Peyer's patch (tissue), 4 donors: ENCODE measurements around the gene B3GAT1. TPM values are rescaled to one million over a fixed set of nuclear protein-coding genes. Genes with fewer than 3 reads are reported as not detected.

Experiments
- DNase-seq, 3 donors: peaks; one replicate each; pipeline ENCODE4 v3.0.0-alpha.2; 2017 to 2019
- H3K27ac ChIP-seq, 4 donors: fragments of 200-600 bp; sonication (generic); one replicate each; pipeline ENCODE4 v1.5.1; 2016 to 2019
- H3K27me3 ChIP-seq, 2 donors: fragments of 200-600 bp; sonication (generic); one replicate each; pipeline ENCODE4 v1.5.1; 2019
- H3K36me3 ChIP-seq, 3 donors: fragments of 200-600 bp; sonication (generic); one replicate each; pipeline ENCODE4 v1.5.1; 2016 to 2019
- H3K4me1 ChIP-seq, 4 donors: fragments of 200-600 bp; sonication (generic); one replicate each; pipeline ENCODE4 v1.5.1; 2016 to 2019
- H3K4me3 ChIP-seq, 4 donors: fragments of 200-600 bp; sonication (generic); 1 replicate in 3 of 4; 2 replicates in 1 of 4; pipeline ENCODE4 v1.5.1; 2016 to 2019; ENCODE audit warnings: mild to moderate bottlenecking in 1 of 4
- H3K9me3 ChIP-seq, 4 donors: fragments of 200-600 bp; sonication (generic); one replicate each; pipeline ENCODE4 v1.5.1; 2016 to 2019; ENCODE audit warnings: mild to moderate bottlenecking in 1 of 4
- POLR2A ChIP-seq, 2 donors: fragments of 450-650 bp; IDR thresholded peaks; one replicate each; pipeline ENCODE4 v1.5.1; 2017; ENCODE audit warnings: antibody characterized with exemption in 2 of 2, mild to moderate bottlenecking in 2 of 2, moderate library complexity in 2 of 2
- total RNA-seq, 4 donors: library from RNA; depleted of rRNA; stranded (reverse); fragments of >200 nt; gene quantifications; one replicate each; pipeline ENCODE4 v1.1.0, GENCODE V29; 2016
- TF ChIP-seq, protein P1 (sequence below), 6 experiments: fragments of 450-650 bp in 4 of 6; fragments of 200-600 bp in 2 of 6; sonication (generic) in 1 of 6; IDR thresholded peaks; one replicate each; pipeline ENCODE4 v1.5.1; 2017 to 2019; ENCODE audit warnings: antibody characterized with exemption in 6 of 6, mild to moderate bottlenecking in 3 of 6, moderate library complexity in 1 of 6

Gene B3GAT1
- total RNA-seq, 4 donors from 2014 or later, result 0.35 to 3.3 (median 0.54) TPM; not detected in 1

GRCh38 chr11:134432776-134433175, 20.7 kb upstream of the B3GAT1 start:
- Histone ChIP-seq H3K36me3 (no peaks in the 10 kb centered on the region), H3K27ac (no peak overlapping the region), H3K27me3 (no peaks in the 10 kb centered on the region), H3K4me1 (no peaks in the 10 kb centered on the region), H3K9me3 (no peaks in the 10 kb centered on the region), H3K4me3 (no peak overlapping the region)
- DNase-seq, result no peak
- TF ChIP-seq POLR2A (IDR thresholded peaks at IDR 0.05), result no peak
- TF ChIP-seq, protein P1, sequence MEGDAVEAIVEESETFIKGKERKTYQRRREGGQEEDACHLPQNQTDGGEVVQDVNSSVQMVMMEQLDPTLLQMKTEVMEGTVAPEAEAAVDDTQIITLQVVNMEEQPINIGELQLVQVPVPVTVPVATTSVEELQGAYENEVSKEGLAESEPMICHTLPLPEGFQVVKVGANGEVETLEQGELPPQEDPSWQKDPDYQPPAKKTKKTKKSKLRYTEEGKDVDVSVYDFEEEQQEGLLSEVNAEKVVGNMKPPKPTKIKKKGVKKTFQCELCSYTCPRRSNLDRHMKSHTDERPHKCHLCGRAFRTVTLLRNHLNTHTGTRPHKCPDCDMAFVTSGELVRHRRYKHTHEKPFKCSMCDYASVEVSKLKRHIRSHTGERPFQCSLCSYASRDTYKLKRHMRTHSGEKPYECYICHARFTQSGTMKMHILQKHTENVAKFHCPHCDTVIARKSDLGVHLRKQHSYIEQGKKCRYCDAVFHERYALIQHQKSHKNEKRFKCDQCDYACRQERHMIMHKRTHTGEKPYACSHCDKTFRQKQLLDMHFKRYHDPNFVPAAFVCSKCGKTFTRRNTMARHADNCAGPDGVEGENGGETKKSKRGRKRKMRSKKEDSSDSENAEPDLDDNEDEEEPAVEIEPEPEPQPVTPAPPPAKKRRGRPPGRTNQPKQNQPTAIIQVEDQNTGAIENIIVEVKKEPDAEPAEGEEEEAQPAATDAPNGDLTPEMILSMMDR (IDR thresholded peaks at IDR 0.05), result no peak

DNA sequence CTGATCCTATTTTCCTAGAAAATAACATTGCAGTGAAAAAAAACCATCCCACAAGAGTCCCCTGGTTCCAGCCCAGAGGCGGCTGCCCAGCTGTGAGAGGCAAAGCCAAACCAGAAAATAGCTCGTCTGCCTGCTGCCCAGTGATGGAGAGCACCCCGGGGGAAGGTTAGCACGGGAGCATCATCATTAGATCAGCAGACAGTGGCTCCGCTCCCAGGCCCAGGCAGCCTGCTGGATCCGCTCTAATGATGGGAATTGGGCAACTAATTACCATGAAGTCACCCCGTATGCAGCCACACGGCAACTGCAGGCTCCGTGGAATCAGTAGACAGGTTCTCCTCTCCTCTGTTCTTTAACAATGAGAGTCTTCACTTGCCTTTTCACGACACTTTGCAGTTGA, 17.1 kb upstream of the B3GAT1 start:
- Histone ChIP-seq H3K4me3 (no peak overlapping the region), H3K9me3 (no peaks in the 10 kb centered on the region), H3K27ac (no peak overlapping the region), H3K27me3 (no peaks in the 10 kb centered on the region), H3K36me3 (no peaks in the 10 kb centered on the region), H3K4me1 (no peaks in the 10 kb centered on the region)
- TF ChIP-seq POLR2A (IDR thresholded peaks at IDR 0.05), result no peak
- TF ChIP-seq, protein P1 (IDR thresholded peaks at IDR 0.05), result no peak
- DNase-seq, result no peak

DNA sequence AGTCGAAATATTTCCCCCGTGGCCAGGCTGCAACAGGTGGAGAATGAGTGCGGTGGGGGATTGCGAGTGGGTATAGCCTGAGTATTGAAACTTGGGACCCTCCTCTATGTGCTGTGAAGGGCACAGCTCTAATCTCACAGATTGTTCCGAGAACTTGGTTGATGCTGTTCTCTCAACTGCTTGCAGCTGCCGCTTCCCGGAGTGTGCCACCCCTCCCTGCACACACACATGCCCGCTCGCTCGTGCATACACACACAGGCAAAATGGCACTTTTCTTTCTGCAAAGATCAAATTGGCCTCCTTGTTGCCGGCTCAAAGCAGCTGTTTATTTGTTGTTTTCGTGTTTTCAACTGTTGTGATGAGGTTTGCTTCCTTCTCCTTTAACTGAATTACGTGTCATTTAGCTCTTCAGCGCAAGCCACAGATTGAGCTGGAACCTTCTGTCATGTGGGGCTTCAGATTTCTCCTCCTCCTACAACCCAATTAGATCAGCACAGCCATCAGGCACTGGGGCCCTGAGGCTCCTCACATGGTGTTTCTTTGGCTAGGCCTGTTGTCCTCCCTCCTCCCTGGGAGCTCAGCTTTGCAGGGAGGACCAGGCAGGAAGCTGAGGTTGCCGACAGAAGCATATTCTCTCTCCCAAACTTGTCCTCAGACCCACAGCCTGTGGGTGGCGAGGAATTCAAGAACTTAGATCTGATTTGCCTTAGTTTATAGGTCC, 13.9 kb upstream of the B3GAT1 start:
- H3K9me3 ChIP-seq, result no peaks in the 10 kb centered on the region
- no peak overlapping the region for H3K27ac ChIP-seq
- H3K4me1 ChIP-seq, result no peaks in the 10 kb centered on the region
- no peak overlapping the region for H3K4me3 ChIP-seq
- no peak for DNase-seq
- TF ChIP-seq, protein P1 (IDR thresholded peaks at IDR 0.05), result no peak
- no peak for TF ChIP-seq POLR2A (IDR thresholded peaks at IDR 0.05)
- H3K36me3 ChIP-seq, result no peaks in the 10 kb centered on the region
- no peaks in the 10 kb centered on the region for H3K27me3 ChIP-seq

DNA sequence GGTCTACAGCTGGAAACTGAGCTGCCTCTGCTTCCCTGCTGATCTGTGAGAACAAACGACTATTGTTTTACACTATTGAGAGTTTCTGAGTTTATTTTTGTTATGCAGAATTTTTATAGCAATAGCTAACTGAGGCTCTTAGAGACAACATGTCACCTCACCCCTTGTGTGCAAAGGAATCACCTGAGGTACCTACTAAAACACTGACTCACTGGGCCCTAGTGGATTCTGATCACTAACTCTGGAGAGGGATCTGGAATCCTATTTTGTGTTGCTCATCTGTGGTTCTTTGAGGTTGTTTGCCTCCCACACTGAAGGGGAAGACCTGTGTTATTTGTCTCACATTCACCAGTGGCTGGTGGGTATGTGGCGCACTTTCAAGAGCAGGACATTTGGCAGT, 13.4 kb upstream of the B3GAT1 start:
- DNase-seq, result no peak
- Histone ChIP-seq H3K4me3 (no peak overlapping the region), H3K9me3 (no peaks in the 10 kb centered on the region), H3K27ac (no peak overlapping the region), H3K4me1 (no peaks in the 10 kb centered on the region), H3K27me3 (no peaks in the 10 kb centered on the region), H3K36me3 (no peaks in the 10 kb centered on the region)
- TF ChIP-seq, protein P1 (IDR thresholded peaks at IDR 0.05), result no peak
- no peak for TF ChIP-seq POLR2A (IDR thresholded peaks at IDR 0.05)

- no peaks in the 10 kb centered on the region for H3K36me3 ChIP-seq
- H3K27me3 ChIP-seq, result no peaks in the 10 kb centered on the region
- H3K27ac ChIP-seq, result no peak overlapping the region
- DNase-seq, result no peak
- no peaks in the 10 kb centered on the region for H3K9me3 ChIP-seq
- no peaks in the 10 kb centered on the region for H3K4me1 ChIP-seq
- no peak overlapping the region for H3K4me3 ChIP-seq
- TF ChIP-seq, protein P1 (IDR thresholded peaks at IDR 0.05), result no peak
- no peak for TF ChIP-seq POLR2A (IDR thresholded peaks at IDR 0.05)
These were observed 11.1 kb upstream of the B3GAT1 start for GRCh38 chr11:134423106-134423505.
